ENCODE measurements around the gene FHIT.
A peak's percentile ranks its signal among the peaks of the same experiment; 100 is the strongest.

FHIT gene

DNA sequence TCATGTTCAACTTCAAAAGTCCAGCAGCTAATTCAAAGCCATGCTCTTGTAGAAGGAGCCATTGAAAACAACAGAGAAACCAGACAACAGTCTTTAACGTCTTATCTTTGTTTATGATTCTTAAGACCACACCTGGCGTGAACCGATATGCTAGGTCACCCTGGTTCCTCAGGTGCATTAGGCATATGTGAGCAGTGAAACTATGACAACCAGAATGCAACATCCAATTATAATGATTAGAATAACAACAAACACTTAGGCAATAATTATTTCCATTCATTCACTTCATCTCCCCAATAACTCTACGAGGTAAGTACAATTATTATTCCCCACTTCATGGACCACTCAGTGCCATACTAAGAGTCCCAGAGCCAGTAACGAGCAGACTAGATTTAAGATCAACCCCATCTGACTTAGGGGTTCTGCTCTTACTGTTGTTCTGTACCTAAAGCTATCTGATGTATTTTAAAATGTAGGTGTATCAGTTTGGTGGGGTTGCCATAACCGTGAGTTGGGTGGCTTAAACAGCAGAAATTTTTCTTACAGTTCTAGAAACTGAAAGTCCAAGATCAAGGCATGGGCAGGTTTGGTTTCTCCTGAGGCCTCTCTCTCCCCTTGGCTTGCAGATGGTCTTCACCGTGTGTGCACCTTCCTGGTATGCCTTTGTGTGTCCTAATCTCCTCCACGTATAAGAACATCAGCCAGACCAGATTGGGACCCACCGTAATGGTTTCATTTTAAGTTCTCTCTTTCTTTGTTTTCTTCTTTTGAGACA lies 1203.6 kb downstream of the FHIT start:
- DNase-seq (ENCODE audit: low read depth), result no peak

- DNase-seq (ENCODE audit: low read depth), result no peak
These were observed 1205.0 kb downstream of the FHIT start for GRCh38 chr3:60046210-60046609.

- DNase-seq (ENCODE audit: low read depth), result no peak
These were observed 1205.6 kb downstream of the FHIT start for GRCh38 chr3:60045686-60046085.

DNA sequence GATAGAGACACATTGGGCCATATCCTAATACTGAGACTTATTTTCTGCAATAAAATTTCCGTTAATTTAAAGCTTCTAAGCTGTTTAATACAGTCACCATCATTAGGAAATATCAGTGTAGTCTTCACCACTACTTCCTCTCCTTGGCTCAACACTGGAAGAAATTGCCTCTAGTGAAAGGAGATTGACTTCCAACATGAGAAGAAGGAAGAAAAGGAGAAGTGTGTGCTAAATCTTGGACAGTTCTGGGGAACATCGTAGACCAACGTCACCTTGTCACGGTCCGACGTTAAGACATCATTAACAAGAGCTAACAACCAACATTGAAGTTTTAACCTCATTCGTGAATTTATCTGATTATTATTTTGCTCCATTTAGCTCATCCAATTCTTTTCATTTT lies 1214.4 kb downstream of the FHIT start:
- DNase-seq (ENCODE audit: low read depth), result no peak

GRCh38 chr3:60033901-60034453 lies 1217.3 kb downstream of the FHIT start:
- DNase-seq (ENCODE audit: low read depth), result no peak

GRCh38 chr3:60030982-60031381 lies 1220.3 kb downstream of the FHIT start:
- no peak for DNase-seq (ENCODE audit: low read depth)

DNA sequence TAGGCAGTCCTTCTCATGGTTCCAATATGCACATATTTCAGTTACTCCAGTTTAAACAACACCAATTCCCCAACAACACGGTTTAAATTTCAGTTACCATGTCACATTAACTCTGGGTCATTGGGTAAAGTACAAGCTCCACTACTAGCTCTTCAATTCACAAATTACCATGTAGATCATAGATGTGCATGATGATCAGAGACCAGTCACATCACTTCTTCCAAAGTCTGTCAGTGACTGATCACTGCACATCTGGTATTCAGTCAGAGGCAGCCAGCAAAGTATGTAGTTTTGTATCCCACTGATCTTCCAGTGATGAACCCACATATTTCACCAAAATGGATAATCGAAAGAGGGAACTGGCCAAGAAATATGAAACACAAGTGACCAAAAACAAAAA lies 1223.0 kb downstream of the FHIT start:
- no peak for DNase-seq (ENCODE audit: low read depth)

DNA sequence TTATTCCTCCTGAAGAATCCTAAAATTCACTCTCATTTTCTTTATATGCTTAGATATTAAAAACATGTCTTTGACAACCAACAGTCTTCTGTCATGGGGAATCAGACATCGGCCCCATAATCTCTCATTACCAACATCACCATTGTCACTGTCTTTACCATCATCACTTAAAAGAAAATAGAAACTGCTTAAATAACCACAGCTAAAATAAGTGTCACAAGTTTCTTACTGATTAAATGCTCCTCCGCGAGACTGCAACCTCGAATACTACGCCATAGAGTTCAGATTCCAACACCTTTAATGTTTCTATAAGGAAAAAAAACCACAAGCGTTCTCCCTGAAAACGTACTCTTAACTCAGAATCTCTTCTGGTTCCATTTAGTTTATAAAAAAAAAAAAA lies 1223.9 kb downstream of the FHIT start:
- DNase-seq (ENCODE audit: low read depth), result no peak

DNA sequence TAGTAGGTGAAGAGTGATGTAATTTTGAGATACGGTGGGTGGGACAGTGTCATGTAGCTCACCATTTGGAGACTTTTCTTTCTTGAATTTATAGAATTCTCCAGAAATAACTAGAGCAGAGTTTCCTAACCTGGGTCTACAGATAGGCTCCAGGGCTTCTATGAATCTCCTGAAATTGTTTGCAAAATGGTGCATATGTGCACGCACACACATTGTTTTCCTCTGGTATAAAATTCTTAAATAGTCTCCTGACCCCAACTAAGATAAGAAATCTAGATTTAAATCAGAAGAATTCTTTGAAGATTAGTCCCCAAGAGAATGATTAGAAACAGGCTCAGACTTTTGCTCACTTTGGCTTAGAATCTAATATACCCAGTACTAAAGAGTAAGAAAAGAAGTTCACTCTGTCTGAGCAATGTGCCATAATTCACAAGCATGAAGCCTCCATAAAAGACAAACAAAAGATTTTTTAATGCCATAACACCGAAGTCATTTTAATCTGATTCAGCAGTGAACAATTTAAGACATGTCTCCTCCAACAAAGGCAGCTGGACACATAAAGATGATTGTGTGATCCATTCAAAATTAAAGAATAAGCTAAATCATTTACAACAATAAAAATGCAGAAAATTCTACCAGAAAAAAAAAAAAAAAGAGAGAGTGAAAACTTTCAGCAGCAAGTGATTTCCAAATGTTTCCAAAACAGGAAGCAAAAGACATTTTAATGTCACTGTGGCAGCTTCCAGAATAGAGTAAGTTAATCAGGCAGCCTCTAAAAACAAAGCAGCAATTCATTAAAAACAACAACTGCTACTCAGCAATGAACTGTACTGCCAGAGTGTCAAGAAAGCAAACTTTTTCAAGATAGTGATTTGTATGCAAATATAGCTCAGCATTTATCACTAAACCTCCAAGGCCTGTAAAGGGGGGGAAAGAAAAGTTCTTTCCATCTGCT lies 1225.9 kb downstream of the FHIT start:
- no peak for DNase-seq (ENCODE audit: low read depth)

GRCh38 chr3:60024400-60024799 lies 1226.9 kb downstream of the FHIT start:
- DNase-seq (ENCODE audit: low read depth), result no peak

- no peak for DNase-seq (ENCODE audit: low read depth)
These were observed 1228.1 kb downstream of the FHIT start for GRCh38 chr3:60023189-60023588.

DNA sequence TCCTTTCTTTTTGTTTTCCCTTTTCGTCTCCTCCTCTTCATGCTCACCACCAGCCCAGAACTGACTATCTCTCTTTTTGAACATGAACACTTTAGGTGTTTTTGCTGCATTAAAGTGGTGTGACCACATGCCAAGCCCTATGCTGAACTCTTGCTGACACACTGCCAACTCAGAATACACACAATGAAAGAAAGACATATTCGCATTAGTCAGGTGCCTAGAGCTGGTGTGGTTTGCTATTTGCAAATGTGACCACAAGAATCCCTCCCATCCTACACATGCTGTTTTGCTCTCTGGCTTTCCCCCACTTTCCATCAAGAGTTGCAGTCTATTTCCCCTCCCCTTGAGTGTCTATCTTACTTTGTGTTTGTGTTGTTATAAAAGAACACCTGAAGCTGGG lies 1233.6 kb downstream of the FHIT start:
- DNase-seq (ENCODE audit: low read depth), result peak; percentile 44

GRCh38 chr3:60015032-60015705 lies 1236.1 kb downstream of the FHIT start:
- no peak for DNase-seq (ENCODE audit: low read depth)

GRCh38 chr3:60013241-60013640 lies 1238.0 kb downstream of the FHIT start:
- no peak for DNase-seq (ENCODE audit: low read depth)

GRCh38 chr3:60011218-60011617 lies 1240.0 kb downstream of the FHIT start:
- DNase-seq (ENCODE audit: low read depth), result no peak

- DNase-seq (ENCODE audit: low read depth), result peak; percentile 15
These were observed 1240.5 kb downstream of the FHIT start for GRCh38 chr3:60010781-60011180.

GRCh38 chr3:60009931-60010478 lies 1241.2 kb downstream of the FHIT start:
- no peak for DNase-seq (ENCODE audit: low read depth)

GRCh38 chr3:60001369-60001768 lies 1249.9 kb downstream of the FHIT start:
- no peak for DNase-seq (ENCODE audit: low read depth)

GRCh38 chr3:60000311-60001105 lies 1250.7 kb downstream of the FHIT start:
- no peak for DNase-seq (ENCODE audit: low read depth)

- DNase-seq (ENCODE audit: low read depth), result no peak
These were observed 1253.2 kb downstream of the FHIT start for GRCh38 chr3:59998058-59998457.

DNA sequence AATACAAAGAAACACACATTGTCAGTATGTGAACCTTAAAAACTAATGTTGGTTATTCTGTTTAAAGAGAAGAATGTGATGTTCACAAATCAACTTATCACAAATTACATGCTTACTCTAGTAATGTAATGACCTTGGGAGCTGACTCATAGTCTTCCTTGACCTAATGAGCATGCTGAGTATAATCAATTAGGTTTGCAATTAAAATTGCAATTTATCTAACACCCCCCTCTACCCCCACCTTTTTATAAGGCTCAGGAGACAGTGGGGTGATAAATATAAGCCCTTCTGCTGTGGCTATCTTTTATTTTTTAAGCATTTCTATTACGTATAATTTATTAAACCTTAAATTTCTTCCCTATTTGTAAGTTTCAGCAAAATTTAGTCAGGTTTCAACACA lies 1253.7 kb downstream of the FHIT start:
- no peak for DNase-seq (ENCODE audit: low read depth)
